Hematopoietic multipotent progenitor cell treated with erythropoietin and hydrocortisone succinate and interleukin-3 and kit ligand, for 4 days (in vitro differentiated cells): ENCODE data around the gene SLC29A3.
"Not testable (repeated sequence)": the region's sequence is repeated elsewhere in the genome, so short reads cannot be mapped to it uniquely, and the experiment has no call there.

Experiments used
- DNase-seq: peaks from one replicate; pipeline ENCODE4 v3.0.0-alpha.2; 2015

SLC29A3 gene

GRCh38 chr10:71348850-71349249, 29.8 kb downstream of the SLC29A3 start:
- no peak for DNase-seq

- DNase-seq = no peak
Observed at GRCh38 chr10:71349406-71349805, 30.3 kb downstream of the SLC29A3 start.

- DNase-seq = no peak
Observed at GRCh38 chr10:71351087-71351486, 32.0 kb downstream of the SLC29A3 start.

- no peak for DNase-seq
Observed at GRCh38 chr10:71351628-71352319, 32.7 kb downstream of the SLC29A3 start.

- DNase-seq = no peak
Observed at GRCh38 chr10:71353639-71354038, 34.6 kb downstream of the SLC29A3 start.

GRCh38 chr10:71354776-71355175, 35.7 kb downstream of the SLC29A3 start:
- DNase-seq = no peak

- DNase-seq = no peak
Observed at GRCh38 chr10:71355886-71356285, 36.8 kb downstream of the SLC29A3 start.

GRCh38 chr10:71357792-71358265, 38.8 kb downstream of the SLC29A3 start:
- no peak for DNase-seq

GRCh38 chr10:71358277-71358676, 39.2 kb downstream of the SLC29A3 start:
- no peak for DNase-seq

GRCh38 chr10:71358906-71359305, 39.8 kb downstream of the SLC29A3 start:
- DNase-seq = not testable (repeated sequence)

GRCh38 chr10:71359364-71360046, 40.4 kb downstream of the SLC29A3 start:
- DNase-seq = peak; percentile 47

- DNase-seq = no peak
Observed at GRCh38 chr10:71360735-71361134, 41.7 kb downstream of the SLC29A3 start.

- DNase-seq = no peak
Observed at GRCh38 chr10:71361581-71361980, 42.5 kb downstream of the SLC29A3 start.

- no peak for DNase-seq
Observed at GRCh38 chr10:71362141-71362540, 43.1 kb downstream of the SLC29A3 start.

- no peak for DNase-seq
Observed at GRCh38 chr10:71363936-71364335, 44.9 kb downstream of the SLC29A3 start.

GRCh38 chr10:71365366-71365765, 46.3 kb downstream of the SLC29A3 start:
- DNase-seq = no peak

- DNase-seq = no peak
Observed at GRCh38 chr10:71366690-71367089, 47.6 kb downstream of the SLC29A3 start.

- DNase-seq = no peak
Observed at GRCh38 chr10:71367271-71367670, 48.2 kb downstream of the SLC29A3 start.

- DNase-seq = no peak
Observed at GRCh38 chr10:71368176-71368575, 49.1 kb downstream of the SLC29A3 start.

GRCh38 chr10:71368643-71369042, 49.6 kb downstream of the SLC29A3 start:
- peak; percentile 28 for DNase-seq

GRCh38 chr10:71369602-71370001, 50.5 kb downstream of the SLC29A3 start:
- no peak for DNase-seq

- no peak for DNase-seq
Observed at GRCh38 chr10:71370031-71370430, 51.0 kb downstream of the SLC29A3 start.

GRCh38 chr10:71371750-71372166, 52.7 kb downstream of the SLC29A3 start:
- peak; percentile 56 for DNase-seq

GRCh38 chr10:71372882-71373495, 53.9 kb downstream of the SLC29A3 start:
- DNase-seq = peak; percentile 12
